HCT116 (cell line): Measurements from ENCODE around the gene BDH1. TPM values are rescaled to one million over a fixed set of nuclear protein-coding genes. Genes with fewer than 3 reads are reported as not detected.

Experiments
- ATAC-seq: fragments of 200-7000 bp; cut with Tn5 transposase; 2 replicates; pipeline ENCODE4 v1.9.1; 2020; ENCODE audit warnings: mild to moderate bottlenecking, moderate library complexity
- BruUV-seq: library from RNA; stranded (reverse); fragments of 400-500 nt; replicated peaks from 2 replicates; lab custom pipeline; 2021; lab: Mats Ljungman, UMichigan
- CTCF ChIA-PET: fragments of 300-600 bp; sonication (Branson Sonifier 250); formaldehyde crosslinking; loops from one replicate; lab custom pipeline; 2021; ENCODE audit warnings: antibody characterized with exemption; lab: Charles Lee
- POLR2A ChIA-PET: fragments of 300-600, 350-600 bp; sonication (Branson Sonifier 250); formaldehyde crosslinking; loops from one replicate; lab custom pipeline; 2021; ENCODE audit warnings: antibody characterized with exemption; lab: Charles Lee
- RAD21 ChIA-PET, 2 experiments: fragments of 300-600 bp; sonication (Branson Sonifier 250); formaldehyde crosslinking; loops; one replicate each; lab custom pipeline; 2023; ENCODE audit warnings: low total read pairs in 2 of 2; ENCODE audit not compliant: uncharacterized antibody in 2 of 2, unreplicated experiment in 2 of 2, low non-redundant PET in 1 of 2; lab: Charles Lee
- DNase-seq: peaks from one replicate; pipeline ENCODE4 v3.0.0-alpha.2; 2010; ENCODE audit warnings: low read depth, low spot score
- H2AFZ ChIP-seq: fragments of 200-600 bp; shearing (Covaris generic), sonication (generic); 2 replicates; pipeline ENCODE4 v1.6.1; 2017; ENCODE audit warnings: low read depth, mixed run types, mixed read lengths, antibody characterized with exemption, low read length; ENCODE audit not compliant: poor library complexity, severe bottlenecking
- H3K27ac ChIP-seq: 2 replicates; pipeline ENCODE4 v1.5.1; 2012; ENCODE audit warnings: low read depth, low read length
- H3K27me3 ChIP-seq: fragments of 200-600 bp; sonication (generic); 2 replicates; pipeline ENCODE4 v1.6.1; 2016; ENCODE audit warnings: mixed run types, low read length, mixed read lengths; ENCODE audit not compliant: insufficient read depth
- H3K36me3 ChIP-seq, 2 experiments: fragments of 200-500 bp in 1 of 2; fragments of 200-600 bp in 1 of 2; sonication (Bioruptor generic) in 1 of 2; sonication (generic) in 1 of 2; 2 replicates each; pipeline versions ENCODE4 v1.5.1 to v1.6.1; 2014 to 2016; ENCODE audit warnings: low read length in 2 of 2, inconsistent platforms in 1 of 2, mixed read lengths in 1 of 2, mixed run types in 1 of 2; ENCODE audit not compliant: insufficient read depth in 2 of 2, control insufficient read depth in 1 of 2
- H3K4me1 ChIP-seq, 2 experiments: fragments of 200-600 bp in 1 of 2; sonication (generic) in 1 of 2; 2 replicates each; pipeline versions ENCODE4 v1.5.1 to v1.6.1; 2012 to 2017; ENCODE audit warnings: low read length in 2 of 2, inconsistent platforms in 1 of 2, mild to moderate bottlenecking in 1 of 2, mixed read lengths in 1 of 2, mixed run types in 1 of 2, moderate library complexity in 1 of 2; ENCODE audit not compliant: insufficient read depth in 2 of 2, control insufficient read depth in 1 of 2
- H3K4me2 ChIP-seq: fragments of 200-600 bp; sonication (generic); 2 replicates; pipeline ENCODE4 v1.6.1; 2017; ENCODE audit warnings: mixed run types, low read length, mixed read lengths
- H3K4me3 ChIP-seq, 2 experiments: fragments of 200-600 bp in 1 of 2; sonication (generic) in 1 of 2; replicated peaks in 1 of 2; 2 replicates each; pipeline ENCODE4 v1.5.1; 2011 to 2016; ENCODE audit warnings: low read length in 2 of 2, control low read depth in 1 of 2, low read depth in 1 of 2, mild to moderate bottlenecking in 1 of 2, mixed read lengths in 1 of 2, mixed run types in 1 of 2
- H3K79me2 ChIP-seq: fragments of 200-600 bp; sonication (generic); 2 replicates; pipeline ENCODE4 v1.6.1; 2017; ENCODE audit warnings: mild to moderate bottlenecking, mixed run types, low read length, moderate library complexity, mixed read lengths; ENCODE audit not compliant: insufficient read depth
- H3K9ac ChIP-seq: fragments of 200-600 bp; sonication (generic); 2 replicates; pipeline ENCODE4 v1.6.1; 2016; ENCODE audit warnings: low read length, mixed read lengths
- H3K9me2 ChIP-seq: fragments of 200-600 bp; sonication (generic), shearing (Covaris generic); 2 replicates; pipeline ENCODE4 v1.6.1; 2017; ENCODE audit warnings: mixed run types, mild to moderate bottlenecking, moderate library complexity; ENCODE audit not compliant: insufficient read depth
- H3K9me3 ChIP-seq, 2 experiments: fragments of 200-500 bp in 1 of 2; fragments of 200-600 bp in 1 of 2; sonication (Bioruptor generic) in 1 of 2; sonication (generic) in 1 of 2; 2 replicates each; pipeline ENCODE4 v1.6.1; 2014 to 2017; ENCODE audit warnings: low read length in 2 of 2, mixed read lengths in 2 of 2, inconsistent platforms in 1 of 2, low read depth in 1 of 2, mild to moderate bottlenecking in 1 of 2, mixed run types in 1 of 2, moderate library complexity in 1 of 2; ENCODE audit not compliant: control insufficient read depth in 1 of 2, insufficient read depth in 1 of 2
- H4K20me1 ChIP-seq: fragments of 200-600 bp; sonication (generic), shearing (Covaris generic); 2 replicates; pipeline ENCODE4 v1.6.1; 2017; ENCODE audit warnings: mixed run types, mild to moderate bottlenecking, moderate library complexity; ENCODE audit not compliant: insufficient read depth
- ATF3 ChIP-seq: IDR thresholded peaks from 2 replicates; pipeline ENCODE4 v1.6.1; 2012
- CTCF ChIP-seq, 3 experiments: fragments of 200-600 bp in 1 of 3; sonication (generic) in 1 of 3; IDR thresholded peaks in 2 of 3; conservative IDR thresholded peaks in 1 of 3; 2 replicates each; pipeline ENCODE4 v1.5.1; 2012 to 2017; ENCODE audit warnings: low read depth in 2 of 3, low read length in 2 of 3, antibody characterized with exemption in 1 of 3, borderline replicate concordance in 1 of 3, control low read depth in 1 of 3, mild to moderate bottlenecking in 1 of 3, mixed read lengths in 1 of 3, mixed run types in 1 of 3, moderate library complexity in 1 of 3; ENCODE audit not compliant: insufficient read depth in 1 of 3
- EZH2phosphoT487 ChIP-seq: fragments of 200-600 bp; IDR thresholded peaks from 2 replicates; pipeline ENCODE4 v1.6.1; 2018; ENCODE audit warnings: antibody characterized with exemption, borderline replicate concordance
- FOSL1 ChIP-seq: IDR thresholded peaks from 2 replicates; pipeline ENCODE4 v1.6.1; 2012; ENCODE audit warnings: low read depth
- POLR2A ChIP-seq: IDR thresholded peaks from 2 replicates; pipeline ENCODE4 v1.7.0; 2011; ENCODE audit warnings: borderline replicate concordance; ENCODE audit not compliant: insufficient read depth, insufficient read length; ENCODE audit errors: extremely low read depth
- POLR2AphosphoS5 ChIP-seq: IDR thresholded peaks from 2 replicates; pipeline ENCODE4 v1.6.1; 2011; ENCODE audit warnings: mild to moderate bottlenecking, low read depth, low read length, moderate library complexity
- REST ChIP-seq: IDR thresholded peaks from 2 replicates; pipeline ENCODE4 v1.6.1; 2012; ENCODE audit warnings: low read depth
- SP1 ChIP-seq: IDR thresholded peaks from 2 replicates; pipeline ENCODE4 v1.6.1; 2012; ENCODE audit warnings: low read depth
- YY1 ChIP-seq: IDR thresholded peaks from 2 replicates; pipeline ENCODE4 v1.6.1; 2011; ENCODE audit warnings: low read length, low read depth, moderate library complexity, mild to moderate bottlenecking; ENCODE audit not compliant: insufficient replicate concordance; ENCODE audit errors: extremely low read depth
- intact Hi-C: fragments of 100-400 bp; cut with micrococcal nuclease; formaldehyde crosslinking; loops from 2 replicates; pipeline ENCODE4 v1.10.0; 2022
- total RNA-seq: library from RNA; stranded (reverse); gene quantifications from one replicate; pipeline ENCODE4 v1.2.1, GENCODE V29; 2021; ENCODE audit not compliant: unreplicated experiment

BDH1 gene
- total RNA-seq, 1 experiment from 2014 or later = 26.6 TPM

- TF ChIP-seq YY1 (no peak), FOSL1 (no peak), POLR2A (no peak), REST (no peak), POLR2AphosphoS5 (no peak), CTCF (IDR thresholded peaks at IDR 0.05 in 2 of 3, conservative IDR thresholded peaks at IDR 0.05 in 1 of 3; ENCODE audit: borderline replicate concordance in 1 of 3, insufficient read depth in 1 of 3, low read depth in 2 of 3, low read length in 2 of 3) (no peak), SP1 (no peak), ATF3 (no peak), EZH2phosphoT487 (no peak)
- POLR2A ChIA-PET = no interaction called here
- no peak overlapping the region for H3K4me3 ChIP-seq
- no peaks in the 10 kb centered on the region for H3K9me3 ChIP-seq
- peaks cover 0 to 7% of the 10 kb centered on the region in 2 experiments; a peak in 2 of 4 replicates for H3K4me1 ChIP-seq
- H3K36me3 ChIP-seq = 0 out of 4 replicates have a peak, but pooled peaks cover 0 to 8% of the 10 kb centered on the region in 2 experiments
- CTCF ChIA-PET = interaction anchor here (0.6 to 1.1 kb wide), 4 partner anchors 55 to 426 kb away, joined by 3 read pairs; no protein-coding TSS in a partner anchor
- no peak overlapping the region for H3K27ac ChIP-seq
- H3K4me2 ChIP-seq = peak overlapping the region; percentile 69
- no peak overlapping the region for H2AFZ ChIP-seq
- H3K79me2 ChIP-seq = no peaks in the 10 kb centered on the region
- H4K20me1 ChIP-seq = no peaks in the 10 kb centered on the region
- H3K9ac ChIP-seq = peak overlapping the region; percentile 52; the same call in 1 of the 2 replicates
- no peaks in the 10 kb centered on the region for H3K27me3 ChIP-seq
- H3K9me2 ChIP-seq = no peaks in the 10 kb centered on the region
- no peak for DNase-seq
- no peak for ATAC-seq
- RAD21 ChIA-PET = no interaction called here
- intact Hi-C loops = no loop called here
- no TSS peak for BruUV-seq
Measured at GRCh38 chr3:197508924-197509775, 46.6 kb downstream of the BDH1 start.
